ENCODE results near the gene ANO3. TPM values are rescaled to one million over a fixed set of nuclear protein-coding genes. Genes with fewer than 3 reads are reported as not detected.

The ANO3 gene
- polyA plus RNA-seq, 1 experiment, result 3.0 TPM

DNA sequence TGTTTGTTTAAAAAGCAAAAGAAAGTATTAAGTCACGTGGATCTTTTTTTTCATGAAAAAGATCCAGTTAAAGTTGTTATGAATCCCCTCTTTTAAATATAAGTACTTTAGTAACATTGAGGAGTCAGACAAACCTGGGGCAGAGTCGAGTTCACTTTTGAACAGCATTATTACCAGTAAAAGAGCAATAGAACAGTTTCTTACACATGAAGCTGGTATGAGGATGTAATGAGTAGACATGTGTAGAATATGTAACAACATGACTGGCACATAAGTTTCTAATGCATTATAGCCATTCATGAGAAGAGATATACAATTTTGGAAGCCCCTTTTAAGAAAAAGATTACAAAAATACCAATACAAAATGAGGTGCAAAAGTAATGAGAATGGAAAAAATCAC is 247.8 kb downstream of the ANO3 start:
- TF ChIP-seq, protein P1, sequence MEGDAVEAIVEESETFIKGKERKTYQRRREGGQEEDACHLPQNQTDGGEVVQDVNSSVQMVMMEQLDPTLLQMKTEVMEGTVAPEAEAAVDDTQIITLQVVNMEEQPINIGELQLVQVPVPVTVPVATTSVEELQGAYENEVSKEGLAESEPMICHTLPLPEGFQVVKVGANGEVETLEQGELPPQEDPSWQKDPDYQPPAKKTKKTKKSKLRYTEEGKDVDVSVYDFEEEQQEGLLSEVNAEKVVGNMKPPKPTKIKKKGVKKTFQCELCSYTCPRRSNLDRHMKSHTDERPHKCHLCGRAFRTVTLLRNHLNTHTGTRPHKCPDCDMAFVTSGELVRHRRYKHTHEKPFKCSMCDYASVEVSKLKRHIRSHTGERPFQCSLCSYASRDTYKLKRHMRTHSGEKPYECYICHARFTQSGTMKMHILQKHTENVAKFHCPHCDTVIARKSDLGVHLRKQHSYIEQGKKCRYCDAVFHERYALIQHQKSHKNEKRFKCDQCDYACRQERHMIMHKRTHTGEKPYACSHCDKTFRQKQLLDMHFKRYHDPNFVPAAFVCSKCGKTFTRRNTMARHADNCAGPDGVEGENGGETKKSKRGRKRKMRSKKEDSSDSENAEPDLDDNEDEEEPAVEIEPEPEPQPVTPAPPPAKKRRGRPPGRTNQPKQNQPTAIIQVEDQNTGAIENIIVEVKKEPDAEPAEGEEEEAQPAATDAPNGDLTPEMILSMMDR (IDR thresholded peaks at IDR 0.05; ENCODE audit: insufficient read depth, low read depth, low read length), result no peak
- no peak for DNase-seq (ENCODE audit: low read depth)
- CTCF ChIA-PET, result interaction anchor here (0.9 kb wide), 1 partner anchor 28 kb away, joined by 3 read pairs; no protein-coding TSS in a partner anchor
- H3K4me3 ChIP-seq (ENCODE audit: low read depth, low read length), result no peak overlapping the region
- POLR2A ChIA-PET, result no interaction called here
- H3K36me3 ChIP-seq (ENCODE audit: control insufficient read depth, insufficient read depth, low read length), result no peaks in the 10 kb centered on the region
- H3K27me3 ChIP-seq (ENCODE audit: control insufficient read depth, insufficient read depth, low read length), result no peaks in the 10 kb centered on the region

DNA sequence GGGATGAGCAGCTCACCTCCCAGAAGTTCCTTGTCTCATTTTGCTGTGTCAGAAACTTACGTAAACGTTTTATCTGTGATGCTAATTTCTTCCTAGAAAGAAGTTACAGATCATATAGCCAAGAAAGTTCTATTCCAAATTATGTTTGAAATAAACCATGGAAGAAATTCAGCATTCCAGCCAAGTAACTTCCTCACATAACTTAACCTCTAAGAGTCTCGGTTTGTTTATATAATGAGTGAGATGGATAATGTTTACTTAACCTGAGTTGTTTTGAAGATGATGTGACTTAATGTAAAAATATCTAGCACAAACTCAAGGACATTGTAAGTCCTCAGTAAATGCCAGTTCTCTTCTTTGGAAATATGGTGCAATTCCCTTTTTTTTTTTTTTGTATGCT is 249.0 kb downstream of the ANO3 start:
- CTCF ChIA-PET, result no interaction called here
- DNase-seq (ENCODE audit: low read depth), result no peak
- TF ChIP-seq, protein P1 (IDR thresholded peaks at IDR 0.05; ENCODE audit: insufficient read depth, low read depth, low read length), result no peak
- no peak overlapping the region for H3K4me3 ChIP-seq (ENCODE audit: low read depth, low read length)
- H3K27me3 ChIP-seq (ENCODE audit: control insufficient read depth, insufficient read depth, low read length), result no peaks in the 10 kb centered on the region
- POLR2A ChIA-PET, result no interaction called here
- no peaks in the 10 kb centered on the region for H3K36me3 ChIP-seq (ENCODE audit: control insufficient read depth, insufficient read depth, low read length)

DNA sequence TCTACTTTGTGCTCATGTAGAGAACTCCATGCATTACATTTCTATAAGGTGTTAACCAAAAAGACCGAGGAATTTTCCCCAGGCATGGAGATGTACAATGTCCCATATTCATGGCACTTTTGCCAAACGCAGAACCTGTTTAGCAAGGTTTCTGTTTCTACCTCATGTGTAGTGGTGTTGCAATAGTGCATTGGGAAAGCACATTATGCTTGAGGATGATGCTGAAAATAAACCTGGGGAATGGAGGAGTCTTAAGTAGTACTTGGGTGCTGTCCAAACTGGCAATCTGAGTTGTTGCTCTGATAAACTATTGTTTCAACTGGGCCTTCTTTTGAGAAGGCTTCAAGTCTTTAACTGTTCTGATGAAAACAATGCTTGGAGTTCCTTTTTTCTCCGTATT is 251.6 kb downstream of the ANO3 start:
- ChIA-PET CTCF (no interaction called here), POLR2A (no interaction called here)
- TF ChIP-seq, protein P1 (IDR thresholded peaks at IDR 0.05; ENCODE audit: insufficient read depth, low read depth, low read length), result no peak
- DNase-seq (ENCODE audit: low read depth), result no peak
- Histone ChIP-seq H3K4me3 (ENCODE audit: low read depth, low read length) (no peak overlapping the region), H3K27me3 (ENCODE audit: control insufficient read depth, insufficient read depth, low read length) (no peaks in the 10 kb centered on the region), H3K36me3 (ENCODE audit: control insufficient read depth, insufficient read depth, low read length) (no peaks in the 10 kb centered on the region)

DNA sequence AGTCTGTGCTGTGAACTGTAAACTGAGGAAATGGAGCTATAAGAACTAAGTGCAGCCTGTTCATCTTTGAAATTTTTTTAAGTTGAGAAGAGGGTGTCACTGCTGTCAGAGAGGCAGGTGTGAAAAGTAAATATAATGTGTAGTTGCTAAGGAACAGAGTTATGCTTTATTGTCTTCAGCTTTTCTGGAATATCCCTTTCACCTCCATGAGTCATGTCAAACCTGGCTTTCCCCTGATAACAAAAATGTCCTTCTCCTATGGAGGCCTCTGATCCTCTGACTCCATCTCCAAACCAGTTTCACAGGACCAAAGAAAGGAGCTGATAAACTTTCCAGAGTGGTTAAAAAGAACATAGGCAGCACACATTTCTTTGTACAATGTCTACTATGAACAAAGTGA is 252.9 kb downstream of the ANO3 start:
- no peak for DNase-seq (ENCODE audit: low read depth)
- no peaks in the 10 kb centered on the region for H3K27me3 ChIP-seq (ENCODE audit: control insufficient read depth, insufficient read depth, low read length)
- TF ChIP-seq, protein P1 (IDR thresholded peaks at IDR 0.05; ENCODE audit: insufficient read depth, low read depth, low read length), result no peak
- no peaks in the 10 kb centered on the region for H3K36me3 ChIP-seq (ENCODE audit: control insufficient read depth, insufficient read depth, low read length)
- ChIA-PET POLR2A (no interaction called here), CTCF (no interaction called here)
- no peak overlapping the region for H3K4me3 ChIP-seq (ENCODE audit: low read depth, low read length)

DNA sequence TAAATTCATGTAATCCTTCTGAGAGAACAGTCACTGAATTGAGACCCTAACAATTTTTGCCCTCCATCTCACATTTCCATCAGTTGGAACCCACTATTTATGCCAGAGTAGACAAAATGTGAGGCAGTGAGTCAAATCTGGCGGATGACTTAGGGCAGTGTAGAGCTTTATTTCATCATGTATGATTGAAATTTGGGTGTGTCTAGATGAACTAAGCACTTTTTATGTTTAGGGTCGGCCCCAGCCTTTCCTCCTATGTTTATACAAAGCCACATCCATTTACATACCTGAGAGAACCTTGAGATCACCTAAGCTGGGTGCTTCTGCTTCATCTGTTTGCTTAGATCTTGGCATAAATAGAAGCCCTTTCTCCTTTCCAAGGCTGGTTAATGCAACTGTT is 255.1 kb downstream of the ANO3 start:
- TF ChIP-seq, protein P1 (IDR thresholded peaks at IDR 0.05; ENCODE audit: insufficient read depth, low read depth, low read length), result no peak
- DNase-seq (ENCODE audit: low read depth), result no peak
- ChIA-PET CTCF (no interaction called here), POLR2A (no interaction called here)
- no peaks in the 10 kb centered on the region for H3K27me3 ChIP-seq (ENCODE audit: control insufficient read depth, insufficient read depth, low read length)
- H3K36me3 ChIP-seq (ENCODE audit: control insufficient read depth, insufficient read depth, low read length), result no peaks in the 10 kb centered on the region
- no peak overlapping the region for H3K4me3 ChIP-seq (ENCODE audit: low read depth, low read length)

All from BJ (cell line).